ENCODE data around the gene FASN. TPM values are rescaled to one million over a fixed set of nuclear protein-coding genes. Genes with fewer than 3 reads are reported as not detected.

The FASN gene
- total and polyA plus RNA-seq, 9 donors = 1.3 to 168 (median 42.7) TPM

DNA sequence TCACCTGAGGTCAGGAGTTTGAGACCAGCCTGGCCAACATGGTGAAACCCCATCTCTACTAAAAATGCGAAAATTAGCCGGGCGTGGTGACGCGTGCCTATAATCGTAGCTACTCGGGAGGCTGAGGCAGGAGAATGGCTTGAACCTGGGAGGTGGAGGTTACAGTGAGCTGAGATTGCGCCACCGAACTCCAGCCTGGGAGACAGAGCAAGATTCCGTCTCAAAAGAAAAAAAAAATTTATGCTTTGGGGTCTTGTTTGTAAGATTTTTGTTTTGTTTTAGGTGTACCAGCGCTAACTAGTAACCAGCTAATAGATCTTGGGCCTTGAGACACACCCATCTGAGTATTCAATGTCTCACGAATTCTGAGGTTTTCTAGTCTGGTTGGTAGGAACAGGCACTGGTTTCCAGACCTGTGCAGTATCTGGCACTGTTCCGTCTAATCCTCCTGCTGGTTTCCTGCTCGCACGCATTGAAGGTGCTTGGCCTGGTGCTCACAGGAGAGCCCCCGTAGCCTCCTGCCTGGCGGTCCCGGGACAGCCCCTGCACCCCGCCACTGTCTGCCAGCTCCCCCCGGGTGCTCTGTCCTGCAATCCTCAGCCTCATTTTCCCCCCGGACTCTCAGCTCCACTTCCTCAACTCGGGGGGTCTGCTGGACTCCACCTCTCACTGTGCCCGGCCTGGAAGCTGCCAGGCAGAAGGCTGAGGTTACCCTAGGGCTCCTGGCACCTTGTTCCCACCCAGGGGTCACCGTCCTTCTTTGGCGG, 21.8 kb downstream of the FASN start:
- intact Hi-C loops (cut with DNase I) = no loop called here
- no peak for DNase-seq
- 82 to 86% (median 83%) methylated on average over 25 of the region's 25 CpGs for WGBS, 3 donors
- no peaks in the 10 kb centered on the region for H3K36me3 ChIP-seq
- H3K27me3 ChIP-seq = no peaks in the 10 kb centered on the region
- TF ChIP-seq EP300 (IDR thresholded peaks at IDR 0.05) = no peak
- no peak for TF ChIP-seq POLR2A (IDR thresholded peaks at IDR 0.05)
- TF ChIP-seq, protein P1, sequence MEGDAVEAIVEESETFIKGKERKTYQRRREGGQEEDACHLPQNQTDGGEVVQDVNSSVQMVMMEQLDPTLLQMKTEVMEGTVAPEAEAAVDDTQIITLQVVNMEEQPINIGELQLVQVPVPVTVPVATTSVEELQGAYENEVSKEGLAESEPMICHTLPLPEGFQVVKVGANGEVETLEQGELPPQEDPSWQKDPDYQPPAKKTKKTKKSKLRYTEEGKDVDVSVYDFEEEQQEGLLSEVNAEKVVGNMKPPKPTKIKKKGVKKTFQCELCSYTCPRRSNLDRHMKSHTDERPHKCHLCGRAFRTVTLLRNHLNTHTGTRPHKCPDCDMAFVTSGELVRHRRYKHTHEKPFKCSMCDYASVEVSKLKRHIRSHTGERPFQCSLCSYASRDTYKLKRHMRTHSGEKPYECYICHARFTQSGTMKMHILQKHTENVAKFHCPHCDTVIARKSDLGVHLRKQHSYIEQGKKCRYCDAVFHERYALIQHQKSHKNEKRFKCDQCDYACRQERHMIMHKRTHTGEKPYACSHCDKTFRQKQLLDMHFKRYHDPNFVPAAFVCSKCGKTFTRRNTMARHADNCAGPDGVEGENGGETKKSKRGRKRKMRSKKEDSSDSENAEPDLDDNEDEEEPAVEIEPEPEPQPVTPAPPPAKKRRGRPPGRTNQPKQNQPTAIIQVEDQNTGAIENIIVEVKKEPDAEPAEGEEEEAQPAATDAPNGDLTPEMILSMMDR (IDR thresholded peaks at IDR 0.05) = no peak
- H3K4me3 ChIP-seq = no peak overlapping the region
- H3K9me3 ChIP-seq = no peaks in the 10 kb centered on the region
- no peak overlapping the region for H3K27ac ChIP-seq
- H3K4me1 ChIP-seq (ENCODE audit: insufficient read depth) = peaks cover 2% of the 10 kb centered on the region

DNA sequence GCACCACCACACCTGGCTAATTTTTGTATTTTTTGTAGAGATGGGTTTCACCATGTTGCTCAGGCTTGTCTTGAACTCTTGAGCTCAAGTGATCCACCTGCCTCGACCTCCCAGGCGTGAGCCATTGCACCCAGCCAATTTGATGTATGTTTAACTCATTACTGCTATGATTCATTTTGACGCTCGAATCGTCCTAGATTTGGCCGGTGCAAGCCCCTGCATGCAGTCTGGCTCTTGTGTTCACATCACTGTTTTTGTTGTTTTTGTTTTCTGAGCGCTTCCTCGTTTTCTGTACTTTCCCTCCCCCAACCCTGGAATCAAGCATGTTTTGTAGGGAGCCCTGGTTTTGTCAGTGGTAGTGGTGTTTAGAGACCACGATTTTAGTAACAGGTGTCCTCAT, 24.6 kb downstream of the FASN start:
- H3K27me3 ChIP-seq = no peaks in the 10 kb centered on the region
- peaks cover 2% of the 10 kb centered on the region for H3K4me1 ChIP-seq (ENCODE audit: insufficient read depth)
- TF ChIP-seq, protein P1 (IDR thresholded peaks at IDR 0.05) = no peak
- TF ChIP-seq EP300 (IDR thresholded peaks at IDR 0.05) (no peak), POLR2A (IDR thresholded peaks at IDR 0.05) (no peak)
- no peaks in the 10 kb centered on the region for H3K9me3 ChIP-seq
- H3K27ac ChIP-seq = no peak overlapping the region
- no peaks in the 10 kb centered on the region for H3K36me3 ChIP-seq
- intact Hi-C loops (cut with DNase I) = no loop called here
- no peak for DNase-seq
- no peak overlapping the region for H3K4me3 ChIP-seq
- WGBS, 3 donors = 77 to 83% (median 77%) methylated on average over 9 of the region's 9 CpGs

DNA sequence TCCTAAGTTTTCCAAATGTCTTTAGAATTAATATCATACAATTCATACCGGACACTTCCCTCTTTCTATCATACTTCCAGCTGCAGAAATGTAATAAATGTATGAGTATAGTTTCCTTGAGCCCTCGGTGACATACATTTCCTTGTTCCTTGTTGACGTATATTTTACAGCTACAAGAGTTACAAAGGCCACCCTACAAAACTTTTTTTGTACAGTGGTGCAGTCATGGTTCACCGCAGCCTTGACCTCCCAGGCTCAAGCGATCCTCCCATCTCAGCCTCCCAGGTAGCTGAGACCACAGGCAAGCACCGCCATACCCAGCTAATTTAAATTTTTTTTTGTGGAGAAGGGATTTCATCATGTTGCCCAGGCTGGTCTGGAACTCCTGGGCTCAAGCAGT, 25.2 kb downstream of the FASN start:
- Histone ChIP-seq H3K9me3 (no peaks in the 10 kb centered on the region), H3K4me1 (ENCODE audit: insufficient read depth) (peaks cover 2% of the 10 kb centered on the region), H3K27me3 (no peaks in the 10 kb centered on the region), H3K36me3 (no peaks in the 10 kb centered on the region), H3K4me3 (no peak overlapping the region), H3K27ac (no peak overlapping the region)
- TF ChIP-seq POLR2A (IDR thresholded peaks at IDR 0.05) (no peak), EP300 (IDR thresholded peaks at IDR 0.05) (no peak)
- TF ChIP-seq, protein P1 (IDR thresholded peaks at IDR 0.05) = no peak
- DNase-seq = no peak
- 80 to 85% (median 83%) methylated on average over 6 of the region's 6 CpGs for WGBS, 3 donors
- intact Hi-C loops (cut with DNase I) = no loop called here

DNA sequence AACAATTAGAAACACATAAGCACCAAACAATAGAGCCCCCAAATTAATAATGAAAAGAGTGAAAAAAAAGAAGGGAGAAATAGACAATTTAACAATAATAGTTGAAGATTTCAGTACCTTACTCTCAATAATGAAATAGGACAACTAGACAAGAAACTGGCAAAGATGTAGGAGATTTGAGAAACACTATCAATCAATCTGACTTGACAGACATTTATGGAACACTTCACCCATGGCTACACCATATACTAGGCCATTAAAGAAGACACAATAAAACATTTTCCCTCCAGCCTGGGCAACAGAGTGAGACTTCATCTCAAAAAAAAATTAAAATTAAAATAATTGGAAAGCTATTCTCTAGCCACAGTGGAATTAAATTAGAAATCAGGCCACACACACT, 27.4 kb downstream of the FASN start:
- TF ChIP-seq, protein P1 (IDR thresholded peaks at IDR 0.05) = no peak
- TF ChIP-seq POLR2A (IDR thresholded peaks at IDR 0.05) = no peak
- TF ChIP-seq EP300 (IDR thresholded peaks at IDR 0.05) = no peak
- H3K4me1 ChIP-seq (ENCODE audit: insufficient read depth) = peaks cover 3% of the 10 kb centered on the region
- H3K27ac ChIP-seq = no peak overlapping the region
- no peaks in the 10 kb centered on the region for H3K27me3 ChIP-seq
- no peak overlapping the region for H3K4me3 ChIP-seq
- intact Hi-C loops (cut with DNase I) = no loop called here
- H3K9me3 ChIP-seq = no peaks in the 10 kb centered on the region
- no peak for DNase-seq
- H3K36me3 ChIP-seq = no peaks in the 10 kb centered on the region

Measured in ovary (tissue), 9 donors.